ENCODE data around the gene CDH15.
"Not testable (repeated sequence)": the region's sequence is repeated elsewhere in the genome, so short reads cannot be mapped to it uniquely, and the experiment has no call there.

The CDH15 gene

GRCh38 chr16:89173174-89173921, 1.8 kb downstream of the CDH15 start:
- DNase-seq = no peak

GRCh38 chr16:89174055-89174827, 2.7 kb downstream of the CDH15 start:
- DNase-seq = no peak

- no peak for DNase-seq
Measured at GRCh38 chr16:89174877-89175276, 3.3 kb downstream of the CDH15 start.

- DNase-seq = peak; percentile 46
Measured at GRCh38 chr16:89175280-89176146, 4.0 kb downstream of the CDH15 start.

- DNase-seq = no peak
Measured at GRCh38 chr16:89176147-89176690, 4.7 kb downstream of the CDH15 start.

GRCh38 chr16:89176717-89177116, 5.2 kb downstream of the CDH15 start:
- no peak for DNase-seq

GRCh38 chr16:89177501-89177900, 6.0 kb downstream of the CDH15 start:
- no peak for DNase-seq

GRCh38 chr16:89178453-89179147, 7.1 kb downstream of the CDH15 start:
- DNase-seq = no peak

GRCh38 chr16:89179148-89179484, 7.6 kb downstream of the CDH15 start:
- DNase-seq = no peak

GRCh38 chr16:89179656-89180315, 8.2 kb downstream of the CDH15 start:
- no peak for DNase-seq

- DNase-seq = no peak
Measured at GRCh38 chr16:89183463-89183862, 11.9 kb downstream of the CDH15 start.

GRCh38 chr16:89183975-89184676, 12.6 kb downstream of the CDH15 start:
- no peak for DNase-seq

GRCh38 chr16:89184677-89184932, 13.1 kb downstream of the CDH15 start:
- no peak for DNase-seq

- no peak for DNase-seq
Measured at GRCh38 chr16:89184933-89185794, 13.6 kb downstream of the CDH15 start.

GRCh38 chr16:89185887-89186592, 14.5 kb downstream of the CDH15 start:
- not testable (repeated sequence) for DNase-seq

GRCh38 chr16:89186593-89187031, 15.1 kb downstream of the CDH15 start:
- not testable (repeated sequence) for DNase-seq

- DNase-seq = no peak
Measured at GRCh38 chr16:89187032-89187769, 15.7 kb downstream of the CDH15 start.

GRCh38 chr16:89187770-89188392, 16.3 kb downstream of the CDH15 start:
- DNase-seq = no peak
